Hepatocyte (in vitro differentiated cells): ENCODE measurements around the gene AGAP1.

Source experiments
- EZH2 ChIP-seq: fragments of 200-600 bp; sonication (generic); IDR thresholded peaks from 2 replicates; pipeline ENCODE4 v1.6.1; 2016; ENCODE audit warnings: antibody characterized with exemption, mild to moderate bottlenecking, borderline replicate concordance
- TF ChIP-seq, protein P1 (sequence below): fragments of 200-600 bp; sonication (generic); IDR thresholded peaks from 2 replicates; pipeline ENCODE4 v1.5.1; 2016; ENCODE audit warnings: antibody characterized with exemption, mild to moderate bottlenecking; ENCODE audit not compliant: poor library complexity

DNA sequence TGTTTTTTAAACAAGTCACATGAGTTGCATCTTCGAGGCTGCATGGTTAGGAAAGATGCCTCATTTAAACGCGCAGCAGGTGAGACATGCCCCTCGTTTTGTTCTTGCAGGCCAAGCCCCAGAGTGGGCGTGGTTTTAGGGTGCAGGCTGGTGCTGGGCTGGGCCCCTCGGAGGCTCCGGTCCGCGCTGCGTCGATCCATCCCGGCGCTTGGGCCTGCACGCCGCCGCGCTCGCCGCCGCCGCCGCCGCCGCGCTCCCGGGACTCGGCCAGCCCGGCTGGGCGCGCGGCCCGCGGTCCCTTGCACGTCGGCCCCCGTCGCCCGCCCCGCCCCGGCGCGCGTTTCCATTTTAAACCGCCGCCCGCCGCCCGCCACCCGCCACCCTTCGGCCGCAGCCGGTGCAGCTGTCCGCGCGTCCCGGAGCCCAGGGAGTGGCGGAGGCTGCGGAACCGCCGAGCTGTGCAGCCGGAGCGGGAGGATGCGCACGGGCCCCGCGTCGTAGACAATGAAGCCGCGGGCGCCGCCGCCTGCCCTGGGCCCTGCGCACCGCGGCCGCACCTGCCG, 175.5 kb downstream of the AGAP1 start:
- TF ChIP-seq, protein P1, sequence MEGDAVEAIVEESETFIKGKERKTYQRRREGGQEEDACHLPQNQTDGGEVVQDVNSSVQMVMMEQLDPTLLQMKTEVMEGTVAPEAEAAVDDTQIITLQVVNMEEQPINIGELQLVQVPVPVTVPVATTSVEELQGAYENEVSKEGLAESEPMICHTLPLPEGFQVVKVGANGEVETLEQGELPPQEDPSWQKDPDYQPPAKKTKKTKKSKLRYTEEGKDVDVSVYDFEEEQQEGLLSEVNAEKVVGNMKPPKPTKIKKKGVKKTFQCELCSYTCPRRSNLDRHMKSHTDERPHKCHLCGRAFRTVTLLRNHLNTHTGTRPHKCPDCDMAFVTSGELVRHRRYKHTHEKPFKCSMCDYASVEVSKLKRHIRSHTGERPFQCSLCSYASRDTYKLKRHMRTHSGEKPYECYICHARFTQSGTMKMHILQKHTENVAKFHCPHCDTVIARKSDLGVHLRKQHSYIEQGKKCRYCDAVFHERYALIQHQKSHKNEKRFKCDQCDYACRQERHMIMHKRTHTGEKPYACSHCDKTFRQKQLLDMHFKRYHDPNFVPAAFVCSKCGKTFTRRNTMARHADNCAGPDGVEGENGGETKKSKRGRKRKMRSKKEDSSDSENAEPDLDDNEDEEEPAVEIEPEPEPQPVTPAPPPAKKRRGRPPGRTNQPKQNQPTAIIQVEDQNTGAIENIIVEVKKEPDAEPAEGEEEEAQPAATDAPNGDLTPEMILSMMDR, result no peak
- TF ChIP-seq EZH2, result no peak
